Jurkat, Clone E6-1 (cell line): ENCODE data around the gene NUDT3.
"Not testable (repeated sequence)": the region's sequence is repeated elsewhere in the genome, so short reads cannot be mapped to it uniquely, and the experiment has no call there.

Experiments used
- DNase-seq: peaks from one replicate; pipeline ENCODE4 v3.0.0-alpha.2; 2011; ENCODE audit warnings: low read depth, low spot score
- H3K4me3 ChIP-seq: 2 replicates; pipeline ENCODE4 v1.5.1; 2011; ENCODE audit warnings: mild to moderate bottlenecking, low read length, control low read depth, moderate library complexity

The NUDT3 gene

GRCh38 chr6:34331371-34332050 lies 61.0 kb downstream of the NUDT3 start:
- no peak for DNase-seq
- no peak overlapping the region for H3K4me3 ChIP-seq

GRCh38 chr6:34329814-34330213 lies 62.7 kb downstream of the NUDT3 start:
- not testable (repeated sequence) for DNase-seq, H3K4me3 ChIP-seq

GRCh38 chr6:34328969-34329368 lies 63.5 kb downstream of the NUDT3 start:
- no peak for DNase-seq

GRCh38 chr6:34327313-34328205 lies 64.9 kb downstream of the NUDT3 start:
- not testable (repeated sequence) for H3K4me3 ChIP-seq, DNase-seq

More at GRCh38 chr6:34328969-34329368, 63.5 kb downstream of the NUDT3 start:
- H3K4me3 ChIP-seq, result no peak overlapping the region

- H3K4me3 ChIP-seq, result no peak overlapping the region
- no peak for DNase-seq
Measured at GRCh38 chr6:34325633-34326032, 66.8 kb downstream of the NUDT3 start.

GRCh38 chr6:34324738-34325444 lies 67.6 kb downstream of the NUDT3 start:
- H3K4me3 ChIP-seq, result no peak overlapping the region
- no peak for DNase-seq

GRCh38 chr6:34324221-34324620 lies 68.2 kb downstream of the NUDT3 start:
- H3K4me3 ChIP-seq, DNase-seq: not testable (repeated sequence)

GRCh38 chr6:34323300-34323699 lies 69.2 kb downstream of the NUDT3 start:
- H3K4me3 ChIP-seq, result no peak overlapping the region

GRCh38 chr6:34322732-34323131 lies 69.7 kb downstream of the NUDT3 start:
- H3K4me3 ChIP-seq, result no peak overlapping the region
- no peak for DNase-seq

More at GRCh38 chr6:34323300-34323699, 69.2 kb downstream of the NUDT3 start:
- DNase-seq, result no peak

- H3K4me3 ChIP-seq, result no peak overlapping the region
- no peak for DNase-seq
Measured at GRCh38 chr6:34321821-34322220, 70.6 kb downstream of the NUDT3 start.

- DNase-seq, result no peak
- H3K4me3 ChIP-seq, result no peak overlapping the region
Measured at GRCh38 chr6:34319471-34319885, 73.0 kb downstream of the NUDT3 start.

- DNase-seq, result no peak
- H3K4me3 ChIP-seq, result no peak overlapping the region
Measured at GRCh38 chr6:34318499-34319470, 73.7 kb downstream of the NUDT3 start.

- no peak for DNase-seq
- H3K4me3 ChIP-seq, result no peak overlapping the region
Measured at GRCh38 chr6:34317882-34318498, 74.5 kb downstream of the NUDT3 start.

- no peak overlapping the region for H3K4me3 ChIP-seq
- DNase-seq, result no peak
Measured at GRCh38 chr6:34317172-34317477, 75.3 kb downstream of the NUDT3 start.

GRCh38 chr6:34316431-34317171 lies 75.9 kb downstream of the NUDT3 start:
- DNase-seq, result no peak
- H3K4me3 ChIP-seq, result no peak overlapping the region

- H3K4me3 ChIP-seq, result no peak overlapping the region
- no peak for DNase-seq
Measured at GRCh38 chr6:34315780-34316179, 76.7 kb downstream of the NUDT3 start.

- no peak for DNase-seq
- no peak overlapping the region for H3K4me3 ChIP-seq
Measured at GRCh38 chr6:34315256-34315655, 77.2 kb downstream of the NUDT3 start.

- no peak for DNase-seq
- no peak overlapping the region for H3K4me3 ChIP-seq
Measured at GRCh38 chr6:34312259-34312658, 80.2 kb downstream of the NUDT3 start.
